Omental fat pad (tissue), 4 donors: Measurements from ENCODE around the gene GNB1. TPM values are rescaled to one million over a fixed set of nuclear protein-coding genes. Genes with fewer than 3 reads are reported as not detected.

Experiments
- ATAC-seq: fragments of 150-250 bp; one replicate; pipeline ENCODE4 v1.9.1; 2016; ENCODE audit warnings: mild to moderate bottlenecking, moderate library complexity; ENCODE audit not compliant: low FRiP score
- DNase-seq: peaks from one replicate; pipeline ENCODE4 v3.0.0-alpha.2; 2019; ENCODE audit warnings: low spot score
- CTCF ChIP-seq, 3 donors: fragments of 450-650 bp; IDR thresholded peaks; one replicate each; pipeline ENCODE4 v1.5.1; 2016 to 2017; ENCODE audit warnings: antibody characterized with exemption in 3 of 3, mild to moderate bottlenecking in 3 of 3, moderate library complexity in 2 of 3
- total RNA-seq, 4 donors: library from RNA; depleted of rRNA; stranded (reverse); fragments of >200 nt; gene quantifications; one replicate each; pipeline ENCODE4 v1.1.0, GENCODE V29; 2016

Gene GNB1
- total RNA-seq, 4 donors from 2014 or later = 104 to 175 (median 152) TPM

DNA sequence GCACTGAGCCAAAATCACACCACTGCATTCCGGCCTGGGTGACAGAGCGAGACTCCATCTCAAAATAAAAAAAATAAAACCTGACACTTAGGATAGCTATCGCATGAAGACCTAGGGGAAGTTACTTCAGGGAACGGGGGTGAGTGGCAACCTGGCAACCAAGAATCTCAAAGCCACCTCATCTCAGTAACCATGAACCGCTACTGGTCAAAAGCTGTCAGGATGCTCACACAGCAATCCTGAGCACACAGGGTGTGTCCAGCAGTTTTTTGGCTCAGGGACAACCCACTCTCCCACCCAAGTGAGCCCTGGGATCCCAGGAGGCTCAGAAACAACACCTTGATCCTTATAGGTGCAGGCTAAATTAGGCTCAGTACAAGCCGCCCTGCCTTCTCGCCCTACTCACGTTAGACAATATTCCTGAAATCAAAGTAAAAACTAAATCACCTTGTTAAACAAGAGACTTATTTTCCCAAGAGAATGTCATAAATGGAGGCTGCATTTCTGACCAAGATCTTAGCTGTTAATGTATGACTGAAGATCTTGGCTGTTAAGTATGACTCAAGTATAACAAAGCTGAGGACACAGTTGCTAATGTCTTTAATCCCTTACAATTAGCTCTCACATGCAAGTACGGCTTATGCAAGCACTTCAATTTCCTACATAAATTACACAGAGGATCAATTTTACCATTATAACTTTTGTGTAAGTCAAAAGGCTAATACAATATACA is 64.4 kb downstream of the GNB1 start:
- TF ChIP-seq CTCF (IDR thresholded peaks at IDR 0.05) = no peak
- ATAC-seq = no peak
- DNase-seq = no peak

- no peak for ATAC-seq
- no peak for DNase-seq
- no peak for TF ChIP-seq CTCF (IDR thresholded peaks at IDR 0.05)
Measured at GRCh38 chr1:1825217-1825616, 65.7 kb downstream of the GNB1 start.

- no peak for DNase-seq
- TF ChIP-seq CTCF (IDR thresholded peaks at IDR 0.05) = no peak
- no peak for ATAC-seq
Measured at GRCh38 chr1:1819762-1820161, 71.1 kb downstream of the GNB1 start.

GRCh38 chr1:1817221-1817620 is 73.7 kb downstream of the GNB1 start:
- ATAC-seq (no peak), DNase-seq (no peak)
- TF ChIP-seq CTCF (IDR thresholded peaks at IDR 0.05) = no peak

DNA sequence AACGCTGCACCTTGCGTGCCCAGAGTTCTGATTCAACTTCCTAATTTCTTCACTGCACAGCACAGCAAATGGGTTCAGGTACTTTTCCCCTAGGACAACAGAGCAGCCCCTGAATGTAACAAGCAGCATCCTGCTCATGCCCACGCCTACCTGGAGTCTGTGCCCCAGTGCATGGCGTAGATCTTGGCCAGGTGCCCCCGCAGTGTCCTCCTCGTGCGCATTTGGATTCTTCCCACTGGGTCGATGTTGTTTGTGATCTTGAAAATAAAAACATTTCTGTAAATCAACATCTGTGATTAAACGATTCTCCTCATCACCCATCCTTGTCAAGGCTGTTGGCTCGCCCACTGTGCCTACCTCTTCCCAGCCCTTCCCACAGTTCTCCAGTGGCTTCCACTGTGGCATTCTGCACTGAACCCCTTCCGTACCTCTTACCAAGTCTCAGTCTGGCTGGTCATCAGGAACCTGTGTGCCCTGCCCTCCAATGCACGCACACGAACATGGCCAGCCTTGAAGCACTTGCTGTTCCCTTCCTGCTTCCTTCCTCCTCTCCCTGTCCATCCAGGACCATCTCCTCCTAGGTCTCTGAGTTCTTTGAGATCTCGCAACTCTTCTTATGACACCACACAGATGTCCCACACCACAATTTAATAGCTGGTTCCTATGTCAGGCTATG is 75.1 kb downstream of the GNB1 start:
- ATAC-seq = no peak

DNA sequence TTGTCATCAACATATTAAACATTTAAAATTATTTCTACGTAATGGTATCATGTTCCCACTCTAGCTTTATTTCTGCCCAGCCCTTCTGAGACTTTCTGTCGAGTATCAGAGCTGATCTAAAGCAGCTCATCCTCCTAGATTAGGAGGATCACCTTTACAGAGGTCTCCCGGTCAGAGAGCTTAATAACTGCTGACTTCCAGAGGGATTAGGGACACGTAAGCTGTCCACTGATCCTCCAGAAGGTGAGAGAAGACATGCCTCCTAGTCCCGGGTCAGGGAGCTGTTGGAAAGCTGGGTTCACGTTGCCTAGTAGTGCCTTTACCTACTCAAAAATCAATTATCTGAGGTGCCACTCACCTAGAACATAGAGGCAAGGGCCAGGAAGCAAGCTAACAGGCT is 81.4 kb downstream of the GNB1 start:
- DNase-seq = no peak

More for the DNA sequence above, 75.1 kb downstream of the GNB1 start:
- no peak for TF ChIP-seq CTCF (IDR thresholded peaks at IDR 0.05)
- DNase-seq = no peak

More for the DNA sequence above, 81.4 kb downstream of the GNB1 start:
- no peak for ATAC-seq
- no peak for TF ChIP-seq CTCF (IDR thresholded peaks at IDR 0.05)
